Keratinocyte (primary cell): ENCODE data around the gene ROBO2. TPM values are rescaled to one million over a fixed set of nuclear protein-coding genes. Genes with fewer than 3 reads are reported as not detected.
A peak's percentile ranks its signal among the peaks of the same experiment; 100 is the strongest.

ENCODE experiments used
- DNase-seq: peaks from one replicate; pipeline ENCODE4 v3.0.0-alpha.2; 2011; ENCODE audit warnings: low read depth, missing footprints, low spot score
- FAIRE-seq: peaks from 2 replicates; lab custom pipeline; 2011; peaks lifted over from hg19 to GRCh38; lab: Jason Lieb, UNC
- H2AFZ ChIP-seq: 2 replicates; pipeline ENCODE4 v1.6.0; 2012; ENCODE audit warnings: low read length, control low read depth, inconsistent platforms; ENCODE audit not compliant: control insufficient read depth
- H3K27ac ChIP-seq: 2 replicates; pipeline ENCODE4 v1.5.1; 2011; ENCODE audit warnings: low read length; ENCODE audit not compliant: control insufficient read depth, insufficient read depth
- H3K27me3 ChIP-seq: 3 replicates; pipeline ENCODE4 v1.6.0; 2011; ENCODE audit warnings: low read length; ENCODE audit not compliant: control insufficient read depth, insufficient read depth; ENCODE audit errors: extremely low read depth
- H3K36me3 ChIP-seq, 2 experiments: 2 replicates in 1 of 2; 3 replicates in 1 of 2; pipeline ENCODE4 v1.5.1; 2011; ENCODE audit warnings: low read length in 2 of 2, mild to moderate bottlenecking in 1 of 2; ENCODE audit not compliant: control insufficient read depth in 2 of 2, insufficient read depth in 2 of 2; ENCODE audit errors: extremely low read depth in 1 of 2
- H3K4me1 ChIP-seq: 3 replicates; pipeline ENCODE4 v1.5.1; 2011; ENCODE audit warnings: low read length; ENCODE audit not compliant: control insufficient read depth, insufficient read depth; ENCODE audit errors: extremely low read depth
- H3K4me2 ChIP-seq: 3 replicates; pipeline ENCODE4 v1.6.0; 2011; ENCODE audit warnings: low read depth, low read length; ENCODE audit not compliant: control insufficient read depth, insufficient read depth; ENCODE audit errors: extremely low read depth
- H3K4me3 ChIP-seq, 3 experiments: fragments of 200-600 bp in 1 of 3; sonication (generic) in 1 of 3; 2 replicates in 2 of 3; 3 replicates in 1 of 3; pipeline ENCODE4 v1.5.1; 2011 to 2016; ENCODE audit warnings: low read length in 3 of 3, mild to moderate bottlenecking in 3 of 3, control low read depth in 2 of 3, inconsistent platforms in 1 of 3, low read depth in 1 of 3, mixed read lengths in 1 of 3, mixed run types in 1 of 3, moderate library complexity in 1 of 3; ENCODE audit not compliant: control insufficient read depth in 2 of 3, insufficient read depth in 2 of 3; ENCODE audit errors: extremely low read depth in 1 of 3
- H3K79me2 ChIP-seq: 2 replicates; pipeline ENCODE4 v1.6.0; 2012; ENCODE audit warnings: low read length; ENCODE audit not compliant: control insufficient read depth, insufficient read depth
- H3K9ac ChIP-seq: 3 replicates; pipeline ENCODE4 v1.6.0; 2011; ENCODE audit warnings: low read length; ENCODE audit not compliant: control insufficient read depth, insufficient read depth; ENCODE audit errors: extremely low read depth
- H3K9me1 ChIP-seq: 3 replicates; pipeline ENCODE4 v1.6.0; 2011; ENCODE audit warnings: low read length; ENCODE audit not compliant: control insufficient read depth, insufficient read depth; ENCODE audit errors: extremely low read depth
- H3K9me3 ChIP-seq: 2 replicates; pipeline ENCODE4 v1.5.1; 2012; ENCODE audit warnings: low read depth, low read length; ENCODE audit not compliant: control insufficient read depth
- H4K20me1 ChIP-seq: 3 replicates; pipeline ENCODE4 v1.6.0; 2011; ENCODE audit warnings: low read length; ENCODE audit not compliant: control insufficient read depth, insufficient read depth; ENCODE audit errors: extremely low read depth
- EZH2 ChIP-seq: IDR thresholded peaks from one replicate; pipeline ENCODE4 v1.6.1; 2012; ENCODE audit warnings: inconsistent platforms, mild to moderate bottlenecking, low read length, moderate library complexity
- dilution Hi-C: fragments of 300-500 bp; cut with MboI; formaldehyde crosslinking; loops from one replicate; pipeline ENCODE4 v1.7.0; 2020; ENCODE audit warnings: low sequenced_read_pairs; ENCODE audit not compliant: extremely low pct_ligation_motif_present
- polyA plus RNA-seq, 5 experiments: library from polyadenylated mRNA; depleted of rRNA in 3 of 5; stranded (reverse) in 3 of 5; stranded (forward) in 1 of 5; unstranded in 1 of 5; fragments of >200 nt; gene quantifications; 1 replicate in 1 of 5; 2 replicates in 3 of 5; 3 replicates in 1 of 5; pipeline versions ENCODE4 v1.2.1 to v1.2.3, GENCODE V29; 2011 to 2012; ENCODE audit warnings: missing spikeins in 2 of 5, low read depth in 1 of 5, low replicate concordance in 1 of 5
- TF ChIP-seq, protein P1 (sequence below), 3 experiments: IDR thresholded peaks in 1 of 3; conservative IDR thresholded peaks in 1 of 3; optimal IDR thresholded peaks in 1 of 3; 2 replicates in 2 of 3; 3 replicates in 1 of 3; pipeline versions ENCODE3 to v1.5.1; 2011; ENCODE audit warnings: low read length in 3 of 3, mild to moderate bottlenecking in 3 of 3, moderate library complexity in 2 of 3, control low read depth in 1 of 3, inconsistent platforms in 1 of 3; ENCODE audit not compliant: insufficient read depth in 2 of 3; ENCODE audit errors: extremely low read depth in 1 of 3

Gene ROBO2
- polyA plus RNA-seq, 1 donor (not counting 4 experiments of a cell fraction or from before 2014, with no cell fraction given) = 0.30 TPM

DNA sequence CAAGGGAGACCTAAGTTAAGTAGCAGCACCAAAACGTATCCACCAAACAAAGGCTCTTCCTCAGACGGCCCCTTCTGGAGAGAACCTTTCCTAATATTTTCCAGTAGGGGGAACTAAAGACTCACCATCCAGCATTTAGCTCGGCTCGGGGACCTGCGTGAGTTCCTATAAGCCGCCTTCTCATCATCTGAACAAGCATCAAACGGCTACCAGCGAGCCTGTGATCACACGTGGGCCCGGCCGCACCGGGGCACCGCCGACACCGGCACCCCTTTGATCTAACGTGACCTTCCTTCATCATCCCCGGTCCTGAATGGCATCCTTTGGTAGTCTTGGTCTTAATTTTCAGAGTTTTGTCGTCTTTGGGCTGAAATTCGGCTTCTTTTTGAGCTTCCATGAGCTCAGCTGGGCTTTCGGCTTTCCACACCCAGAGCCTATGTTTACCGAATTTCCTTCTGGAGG, 1.4 kb upstream of the ROBO2 start:
- no peaks in the 10 kb centered on the region for H3K9me1 ChIP-seq
- dilution Hi-C loops = no loop called here
- peaks cover 8% of the 10 kb centered on the region for H3K4me1 ChIP-seq
- no peaks in the 10 kb centered on the region for H3K79me2 ChIP-seq
- no peaks in the 10 kb centered on the region for H3K9me3 ChIP-seq
- peak overlapping the region; percentile 91 for H3K4me2 ChIP-seq
- peak overlapping the region; percentile 48 to 60 (median 58) for H3K4me3 ChIP-seq
- FAIRE-seq (peak; percentile 60), DNase-seq (peak; percentile 48)
- H3K9ac ChIP-seq = peak overlapping the region; percentile 25
- no peak for TF ChIP-seq EZH2
- TF ChIP-seq, protein P1, sequence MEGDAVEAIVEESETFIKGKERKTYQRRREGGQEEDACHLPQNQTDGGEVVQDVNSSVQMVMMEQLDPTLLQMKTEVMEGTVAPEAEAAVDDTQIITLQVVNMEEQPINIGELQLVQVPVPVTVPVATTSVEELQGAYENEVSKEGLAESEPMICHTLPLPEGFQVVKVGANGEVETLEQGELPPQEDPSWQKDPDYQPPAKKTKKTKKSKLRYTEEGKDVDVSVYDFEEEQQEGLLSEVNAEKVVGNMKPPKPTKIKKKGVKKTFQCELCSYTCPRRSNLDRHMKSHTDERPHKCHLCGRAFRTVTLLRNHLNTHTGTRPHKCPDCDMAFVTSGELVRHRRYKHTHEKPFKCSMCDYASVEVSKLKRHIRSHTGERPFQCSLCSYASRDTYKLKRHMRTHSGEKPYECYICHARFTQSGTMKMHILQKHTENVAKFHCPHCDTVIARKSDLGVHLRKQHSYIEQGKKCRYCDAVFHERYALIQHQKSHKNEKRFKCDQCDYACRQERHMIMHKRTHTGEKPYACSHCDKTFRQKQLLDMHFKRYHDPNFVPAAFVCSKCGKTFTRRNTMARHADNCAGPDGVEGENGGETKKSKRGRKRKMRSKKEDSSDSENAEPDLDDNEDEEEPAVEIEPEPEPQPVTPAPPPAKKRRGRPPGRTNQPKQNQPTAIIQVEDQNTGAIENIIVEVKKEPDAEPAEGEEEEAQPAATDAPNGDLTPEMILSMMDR (optimal IDR thresholded peaks at IDR 0.05 in 1 of 3, IDR thresholded peaks at IDR 0.05 in 1 of 3, conservative IDR thresholded peaks at IDR 0.05 in 1 of 3; ENCODE audit: extremely low read depth in 1 of 3, insufficient read depth in 2 of 3, low read length in 3 of 3) = peak; percentile 62 to 68 (median 67)
- peaks cover 15% of the 10 kb centered on the region for H3K27me3 ChIP-seq
- H3K27ac ChIP-seq = no peak overlapping the region
- peak overlapping the region; percentile 92 for H2AFZ ChIP-seq
- H3K36me3 ChIP-seq = no peaks in the 10 kb centered on the region
- H4K20me1 ChIP-seq = no peaks in the 10 kb centered on the region

DNA sequence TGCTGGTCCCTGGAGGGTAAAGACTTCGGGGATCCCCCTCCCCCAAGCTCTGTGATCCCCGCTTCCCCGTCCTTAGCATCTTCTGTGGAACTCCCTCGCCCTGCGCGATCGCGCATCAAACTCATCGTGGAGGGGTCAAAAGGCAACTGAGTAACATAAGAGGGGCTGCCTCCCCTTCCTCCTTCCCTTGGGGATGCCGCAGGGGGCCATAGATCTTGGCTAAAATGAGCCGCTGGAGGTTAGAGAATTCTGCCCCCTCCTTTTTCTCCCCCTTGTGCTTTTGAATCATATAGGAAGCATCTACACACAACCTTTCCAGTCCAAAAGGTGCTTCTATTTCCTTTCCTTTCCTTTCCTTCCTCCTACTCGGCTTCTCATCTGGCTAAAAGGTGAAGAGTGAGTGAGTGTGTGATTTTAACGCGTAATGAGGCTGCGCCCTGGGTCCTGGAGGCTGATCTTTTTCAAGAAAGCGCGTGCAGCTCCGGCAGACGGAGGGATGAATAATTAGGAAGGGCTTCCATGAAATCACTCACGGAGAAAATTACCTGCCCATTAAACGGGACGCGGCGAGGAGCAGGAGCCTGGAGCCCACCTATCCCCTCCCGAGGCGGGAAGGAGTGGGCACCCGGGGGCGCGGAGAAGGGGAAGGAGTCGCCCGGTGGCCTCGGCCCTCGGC, 831 bp upstream of the ROBO2 start:
- H3K27me3 ChIP-seq = peaks cover 15% of the 10 kb centered on the region

More for the DNA sequence above, 831 bp upstream of the ROBO2 start:
- no peaks in the 10 kb centered on the region for H3K36me3 ChIP-seq
- dilution Hi-C loops = no loop called here
- no peaks in the 10 kb centered on the region for H3K9me3 ChIP-seq
- peaks cover 8% of the 10 kb centered on the region for H3K4me1 ChIP-seq
- peak overlapping the region; percentile 92 for H2AFZ ChIP-seq
- peak overlapping the region; percentile 25 for H3K9ac ChIP-seq
- TF ChIP-seq, protein P1 (optimal IDR thresholded peaks at IDR 0.05 in 1 of 3, IDR thresholded peaks at IDR 0.05 in 1 of 3, conservative IDR thresholded peaks at IDR 0.05 in 1 of 3; ENCODE audit: extremely low read depth in 1 of 3, insufficient read depth in 2 of 3, low read length in 3 of 3) = no peak
- TF ChIP-seq EZH2 = peak; percentile 54
- H3K4me2 ChIP-seq = peak overlapping the region; percentile 91
- DNase-seq (no peak), FAIRE-seq (peak; percentile 9)
- H3K79me2 ChIP-seq = no peaks in the 10 kb centered on the region
- no peak overlapping the region for H3K27ac ChIP-seq
- peak overlapping the region; percentile 48 to 60 (median 58) for H3K4me3 ChIP-seq
- H4K20me1 ChIP-seq = no peaks in the 10 kb centered on the region
- no peaks in the 10 kb centered on the region for H3K9me1 ChIP-seq
